AG09309 (cell line): ENCODE results near the gene LAMTOR2.

ENCODE experiments used
- DNase-seq: peaks from one replicate; pipeline ENCODE4 v3.0.0-alpha.2; 2010; ENCODE audit warnings: low read depth
- H3K4me3 ChIP-seq: 2 replicates; pipeline ENCODE4 v1.5.1; 2011; ENCODE audit warnings: mild to moderate bottlenecking, low read depth, low read length, moderate library complexity; ENCODE audit not compliant: control insufficient read depth
- CTCF ChIP-seq: IDR thresholded peaks from 2 replicates; pipeline ENCODE4 v1.5.1; 2011; ENCODE audit warnings: mild to moderate bottlenecking, low read depth, low read length, inconsistent platforms; ENCODE audit not compliant: insufficient read depth, control insufficient read depth; ENCODE audit errors: missing control alignments

Gene LAMTOR2

GRCh38 chr1:156080241-156080862, 25.8 kb downstream of the LAMTOR2 start:
- no peak for TF ChIP-seq CTCF
- no peak overlapping the region; the same call in 1 of the 2 replicates for H3K4me3 ChIP-seq
- no peak for DNase-seq

- peak overlapping the region; percentile 81 for H3K4me3 ChIP-seq
- no peak for TF ChIP-seq CTCF
- DNase-seq, result no peak
Observed at GRCh38 chr1:156080863-156081179, 26.2 kb downstream of the LAMTOR2 start.

GRCh38 chr1:156081180-156081916, 26.8 kb downstream of the LAMTOR2 start:
- TF ChIP-seq CTCF, result no peak
- H3K4me3 ChIP-seq, result peak overlapping the region; percentile 81
- no peak for DNase-seq

- no peak for DNase-seq
Observed at GRCh38 chr1:156081917-156082308, 27.3 kb downstream of the LAMTOR2 start.

GRCh38 chr1:156082309-156083091, 27.9 kb downstream of the LAMTOR2 start, which contains the start of gene MEX3A:
Gene MEX3A (minus strand): TSS chr1:156082465. CDS start chr1:156081998, 467 bp downstream.
- H3K4me3 ChIP-seq, result peak within 1 kb of the TSS; percentile 81
- TF ChIP-seq CTCF, result no peak
- no peak for DNase-seq

More at GRCh38 chr1:156081917-156082308, 27.3 kb downstream of the LAMTOR2 start:
- no peak for TF ChIP-seq CTCF
- H3K4me3 ChIP-seq, result peak overlapping the region; percentile 81
